Testis (tissue), 2 donors: ENCODE measurements around the gene SYPL1.

Source experiments
- CTCF ChIP-seq, 3 experiments: fragments of 450-650 bp in 2 of 3; fragments of 200-600 bp in 1 of 3; sonication (generic) in 1 of 3; IDR thresholded peaks; one replicate each; pipeline ENCODE4 v1.5.1; 2016 to 2019; ENCODE audit warnings: antibody characterized with exemption in 3 of 3, mild to moderate bottlenecking in 2 of 3, moderate library complexity in 1 of 3
- POLR2A ChIP-seq: fragments of 450-650 bp; IDR thresholded peaks from one replicate; pipeline ENCODE4 v1.6.1; 2017; ENCODE audit warnings: antibody characterized with exemption, mild to moderate bottlenecking, moderate library complexity

GRCh38 chr7:106074257-106074656 lies 37.9 kb downstream of the SYPL1 start:
- TF ChIP-seq CTCF (IDR thresholded peaks at IDR 0.05) (no peak), POLR2A (no peak)
